Type B pancreatic cell (in vitro differentiated cells): ENCODE results near the gene BMP7. TPM values are rescaled to one million over a fixed set of nuclear protein-coding genes. Genes with fewer than 3 reads are reported as not detected.

ENCODE experiments used
- DNase-seq: peaks from one replicate; pipeline ENCODE4 v3.0.0; 2021; ENCODE audit warnings: mixed read lengths; ENCODE audit not compliant: unreplicated experiment; ENCODE audit errors: extremely low spot score
- H3K27ac Mint-ChIP-seq: 2 replicates; pipeline ENCODE4 v1.8.0; 2021; ENCODE audit warnings: mild to moderate bottlenecking, mixed read lengths
- H3K27me3 Mint-ChIP-seq: 2 replicates; pipeline ENCODE4 v1.8.0; 2021; ENCODE audit warnings: mixed read lengths
- H3K36me3 Mint-ChIP-seq: 2 replicates; pipeline ENCODE4 v1.8.0; 2021; ENCODE audit warnings: mixed read lengths
- H3K4me1 Mint-ChIP-seq: one replicate; pipeline ENCODE4 v1.8.0; 2021; ENCODE audit warnings: mixed read lengths; ENCODE audit not compliant: unreplicated experiment
- H3K4me3 Mint-ChIP-seq: 2 replicates; pipeline ENCODE4 v1.8.0; 2021; ENCODE audit warnings: mild to moderate bottlenecking, mixed read lengths
- H3K9me3 Mint-ChIP-seq: 2 replicates; pipeline ENCODE4 v1.8.0; 2021; ENCODE audit warnings: mixed read lengths
- CTCF ChIP-seq: fragments of 200-600 bp; sonication (generic); conservative IDR thresholded peaks from 2 replicates; pipeline ENCODE4 v1.5.0; 2021; ENCODE audit warnings: antibody characterized with exemption, mild to moderate bottlenecking
- total RNA-seq: library from RNA; stranded (reverse); gene quantifications from 2 replicates; pipeline ENCODE4 v1.2.1, GENCODE V29; 2021; ENCODE audit warnings: low replicate concordance

The BMP7 gene
- total RNA-seq, 1 donor from 2014 or later = 115 TPM

- Mint-ChIP-seq H3K9me3 (no peaks in the 10 kb centered on the region), H3K4me1 (peaks cover 7% of the 10 kb centered on the region), H3K27me3 (no peaks in the 10 kb centered on the region), H3K36me3 (peaks cover 33% of the 10 kb centered on the region), H3K27ac (peak overlapping the region; percentile 63), H3K4me3 (no peak overlapping the region)
- no peak for DNase-seq
- TF ChIP-seq CTCF = no peak
These were observed 90.9 kb downstream of the BMP7 start for GRCh38 chr20:57175397-57176010.

- H3K27ac Mint-ChIP-seq = peak overlapping the region; percentile 63
- peaks cover 5% of the 10 kb centered on the region for H3K4me1 Mint-ChIP-seq
- no peak overlapping the region for H3K4me3 Mint-ChIP-seq
- H3K9me3 Mint-ChIP-seq = no peaks in the 10 kb centered on the region
- no peak for DNase-seq
- TF ChIP-seq CTCF = no peak
- no peaks in the 10 kb centered on the region for H3K27me3 Mint-ChIP-seq
- peaks cover 40% of the 10 kb centered on the region for H3K36me3 Mint-ChIP-seq
These were observed 91.7 kb downstream of the BMP7 start for GRCh38 chr20:57174737-57175136.

- Mint-ChIP-seq H3K36me3 (peaks cover 43% of the 10 kb centered on the region), H3K4me1 (peaks cover 7% of the 10 kb centered on the region), H3K27ac (no peak overlapping the region), H3K9me3 (no peaks in the 10 kb centered on the region), H3K27me3 (no peaks in the 10 kb centered on the region), H3K4me3 (no peak overlapping the region)
- TF ChIP-seq CTCF = no peak
- DNase-seq = no peak
These were observed 92.5 kb downstream of the BMP7 start for GRCh38 chr20:57173986-57174385.

- DNase-seq = no peak
- Mint-ChIP-seq H3K27ac (no peak overlapping the region), H3K4me1 (peaks cover 14% of the 10 kb centered on the region), H3K36me3 (peaks cover 49% of the 10 kb centered on the region), H3K27me3 (no peaks in the 10 kb centered on the region), H3K9me3 (no peaks in the 10 kb centered on the region), H3K4me3 (no peak overlapping the region)
- TF ChIP-seq CTCF = no peak
These were observed 93.4 kb downstream of the BMP7 start for GRCh38 chr20:57173041-57173440.

- peak overlapping the region; percentile 34 for H3K27ac Mint-ChIP-seq
- TF ChIP-seq CTCF = no peak
These were observed 96.1 kb downstream of the BMP7 start for GRCh38 chr20:57170343-57170742.

More at GRCh38 chr20:57170343-57170742, 96.1 kb downstream of the BMP7 start:
- H3K4me3 Mint-ChIP-seq = no peak overlapping the region
- peaks cover 13% of the 10 kb centered on the region for H3K4me1 Mint-ChIP-seq
- DNase-seq = no peak
- peaks cover 46% of the 10 kb centered on the region for H3K36me3 Mint-ChIP-seq
- no peaks in the 10 kb centered on the region for H3K27me3 Mint-ChIP-seq
- no peaks in the 10 kb centered on the region for H3K9me3 Mint-ChIP-seq
